Esophagus muscularis mucosa (tissue), 3 donors: ENCODE measurements around the gene GNB3.

ENCODE experiments used
- CTCF ChIP-seq, 3 experiments: fragments of 200-600 bp in 2 of 3; fragments of 450-650 bp in 1 of 3; sonication (generic) in 2 of 3; IDR thresholded peaks; one replicate each; pipeline ENCODE4 v1.5.1; 2017 to 2019; ENCODE audit warnings: antibody characterized with exemption in 3 of 3, mild to moderate bottlenecking in 2 of 3, moderate library complexity in 1 of 3
- EP300 ChIP-seq: sonication (generic); formaldehyde crosslinking; IDR thresholded peaks from one replicate; pipeline ENCODE4 v1.6.1; 2017; ENCODE audit warnings: antibody characterized with exemption

GRCh38 chr12:6833189-6833890 lies 7.4 kb upstream of the GNB3 start:
- TF ChIP-seq CTCF (IDR thresholded peaks at IDR 0.05) (no peak), EP300 (no peak)
